Urothelium cell line (cell line): ENCODE data around the gene OSTC.
"Not testable (repeated sequence)": the region's sequence is repeated elsewhere in the genome, so short reads cannot be mapped to it uniquely, and the experiment has no call there.

ENCODE experiments used
- DNase-seq: peaks from one replicate; pipeline ENCODE4 v3.0.0; 2011; ENCODE audit warnings: low spot score, mixed read lengths
- FAIRE-seq: peaks from 2 replicates; lab custom pipeline; 2011; peaks lifted over from hg19 to GRCh38; lab: Jason Lieb, UNC

OSTC gene

GRCh38 chr4:108709722-108710121, 59.3 kb downstream of the OSTC start:
- FAIRE-seq = no peak
- no peak for DNase-seq

GRCh38 chr4:108710578-108710977, 60.2 kb downstream of the OSTC start:
- not testable (repeated sequence) for DNase-seq, FAIRE-seq

- no peak for FAIRE-seq
- no peak for DNase-seq
Measured at GRCh38 chr4:108714880-108715279, 64.5 kb downstream of the OSTC start.

GRCh38 chr4:108716340-108716739, 65.9 kb downstream of the OSTC start:
- FAIRE-seq = no peak
- DNase-seq = no peak

GRCh38 chr4:108717386-108717785, 67.0 kb downstream of the OSTC start:
- DNase-seq (no peak), FAIRE-seq (no peak)
